A549 treated with AZD9567 at 1 μM for 4 hours (cell line): ENCODE measurements around the gene AQP2. TPM values are rescaled to one million over a fixed set of nuclear protein-coding genes. Genes with fewer than 3 reads are reported as not detected.

ENCODE experiments used
- total RNA-seq: library from RNA; stranded (reverse); fragments of 200-300 nt; extraction: Qiagen RNA extraction; gene quantifications from 5 replicates; pipeline ENCODE4 v1.2.3, GENCODE V29; 2022; ENCODE audit not compliant: insufficient read depth

The AQP2 gene, protein sequence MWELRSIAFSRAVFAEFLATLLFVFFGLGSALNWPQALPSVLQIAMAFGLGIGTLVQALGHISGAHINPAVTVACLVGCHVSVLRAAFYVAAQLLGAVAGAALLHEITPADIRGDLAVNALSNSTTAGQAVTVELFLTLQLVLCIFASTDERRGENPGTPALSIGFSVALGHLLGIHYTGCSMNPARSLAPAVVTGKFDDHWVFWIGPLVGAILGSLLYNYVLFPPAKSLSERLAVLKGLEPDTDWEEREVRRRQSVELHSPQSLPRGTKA
- total RNA-seq: not detected in 5 replicates

DNA sequence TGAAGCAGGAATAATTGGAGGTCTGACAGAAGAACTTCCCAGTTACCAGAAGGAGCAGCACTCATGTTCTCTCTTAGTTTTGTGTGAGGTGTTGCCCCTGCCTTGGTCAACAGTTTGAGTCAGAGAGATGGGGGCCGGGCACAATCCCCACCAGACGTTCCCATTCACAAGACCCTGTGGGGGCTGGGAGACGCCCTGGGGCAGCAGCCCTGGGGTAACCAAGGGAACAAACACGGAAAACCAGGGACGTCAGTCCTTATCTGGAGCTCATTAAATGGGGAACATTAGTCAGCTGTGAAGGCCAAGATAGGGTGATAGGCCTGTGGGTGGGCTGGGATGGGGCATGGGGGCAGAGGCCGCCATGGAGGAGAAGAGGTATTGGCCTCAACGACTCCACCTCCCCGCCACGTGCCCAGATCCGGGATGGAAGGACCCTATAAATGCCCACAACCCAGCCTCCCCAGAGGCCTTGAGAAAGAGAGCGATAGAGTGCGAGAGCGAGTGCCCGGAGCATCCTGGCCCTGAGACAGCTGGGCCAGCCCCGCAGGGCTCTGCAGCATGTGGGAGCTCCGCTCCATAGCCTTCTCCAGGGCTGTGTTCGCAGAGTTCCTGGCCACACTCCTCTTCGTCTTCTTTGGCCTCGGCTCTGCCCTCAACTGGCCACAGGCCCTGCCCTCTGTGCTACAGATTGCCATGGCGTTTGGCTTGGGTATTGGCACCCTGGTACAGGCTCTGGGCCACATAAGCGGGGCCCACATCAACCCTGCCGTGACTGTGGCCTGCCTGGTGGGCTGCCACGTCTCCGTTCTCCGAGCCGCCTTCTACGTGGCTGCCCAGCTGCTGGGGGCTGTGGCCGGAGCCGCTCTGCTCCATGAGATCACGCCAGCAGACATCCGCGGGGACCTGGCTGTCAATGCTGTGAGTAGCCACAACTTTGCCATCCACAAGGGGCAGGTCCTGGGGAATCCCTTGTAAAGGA is at the start of gene AQP2:
AQP2 (plus strand) TSS at position 465 of the 979 bp plus-strand sequence; CDS start at position 559, 94 bp downstream.

DNA sequence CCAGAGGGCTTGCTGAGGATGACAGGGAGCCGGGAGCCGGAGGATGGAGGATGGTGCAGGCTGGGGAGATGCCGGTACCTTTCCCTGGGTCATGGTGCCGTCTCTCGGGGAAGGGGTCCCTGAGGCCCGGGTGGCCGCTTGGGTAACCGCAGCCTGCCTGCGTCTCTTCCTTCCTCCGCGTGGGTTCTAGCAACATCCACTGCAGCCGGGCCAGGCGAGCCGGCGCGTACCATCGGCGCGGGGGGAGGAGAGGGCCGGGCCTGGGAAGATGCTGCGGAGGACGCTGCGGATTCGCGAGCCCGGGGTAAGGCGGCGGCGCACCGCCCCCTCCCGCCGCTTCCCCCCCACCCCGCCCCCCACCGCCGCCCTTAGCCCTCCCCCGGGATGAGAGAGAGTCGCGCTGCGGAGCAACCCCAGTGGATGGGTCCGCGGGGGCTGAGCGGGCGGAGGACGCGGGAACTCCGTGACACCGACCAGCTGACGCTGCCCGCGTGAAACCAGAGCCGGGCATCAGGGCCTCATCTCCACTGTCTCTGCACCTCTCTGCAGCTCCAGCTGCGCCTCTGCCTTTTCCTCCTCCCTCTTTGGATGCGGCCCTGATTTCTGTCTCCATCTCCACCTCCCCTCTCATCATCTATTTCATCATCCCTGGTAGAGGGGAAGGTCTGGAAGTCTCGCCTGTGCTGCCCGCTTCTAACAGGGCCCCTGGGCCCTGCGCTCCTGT is 46.7 kb upstream of the AQP2 start, which contains the start of gene FAIM2:
FAIM2 (minus strand) TSS at position 201 of the 724 bp plus-strand sequence; CDS start at position 93, 108 bp downstream.

DNA sequence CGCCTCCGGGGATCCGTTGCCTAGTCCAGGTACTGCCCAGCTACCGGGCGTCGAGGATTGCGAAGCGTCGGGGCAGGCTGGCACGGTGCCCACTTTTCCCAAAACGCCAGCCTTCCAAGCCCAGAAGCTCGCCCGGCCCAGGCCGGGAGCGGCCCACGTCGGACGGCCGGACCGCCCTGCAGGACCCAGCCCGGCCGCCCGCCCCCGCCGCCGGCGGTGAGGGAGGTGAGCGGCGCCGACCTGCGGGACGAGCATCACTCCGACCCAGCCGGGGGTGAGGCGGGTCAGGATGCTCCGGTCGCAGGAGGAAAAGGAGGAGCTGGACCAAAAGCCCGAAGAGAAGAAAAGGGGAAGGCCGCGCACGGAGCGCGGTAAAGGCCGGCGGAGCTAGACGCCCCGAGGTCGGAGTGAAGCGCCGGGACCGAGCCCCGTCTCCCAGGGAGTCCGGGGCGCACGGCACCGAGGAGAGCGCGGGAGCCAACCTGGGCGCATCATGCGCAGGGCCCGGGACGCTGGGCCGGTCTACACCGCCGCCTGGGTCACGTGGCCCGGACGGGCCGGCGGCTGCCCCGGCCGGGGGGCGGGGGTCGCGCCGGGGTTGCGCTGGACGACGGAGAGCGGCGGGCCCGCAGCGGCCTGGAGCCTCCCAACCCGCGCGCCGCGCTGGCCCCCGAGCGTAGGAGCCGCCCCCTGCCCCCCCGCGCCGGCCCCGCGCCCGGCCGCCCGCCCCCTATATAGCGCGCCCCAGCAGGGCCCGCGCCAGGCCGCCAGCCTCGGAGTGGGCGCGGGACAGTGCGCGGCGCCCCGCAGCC is 10.8 kb downstream of the AQP2 start, which contains the start of gene AQP5:
AQP5 (plus strand) TSS at position 762 of the 812 bp plus-strand sequence. CDS start 146 bp downstream, outside the sequence.

DNA sequence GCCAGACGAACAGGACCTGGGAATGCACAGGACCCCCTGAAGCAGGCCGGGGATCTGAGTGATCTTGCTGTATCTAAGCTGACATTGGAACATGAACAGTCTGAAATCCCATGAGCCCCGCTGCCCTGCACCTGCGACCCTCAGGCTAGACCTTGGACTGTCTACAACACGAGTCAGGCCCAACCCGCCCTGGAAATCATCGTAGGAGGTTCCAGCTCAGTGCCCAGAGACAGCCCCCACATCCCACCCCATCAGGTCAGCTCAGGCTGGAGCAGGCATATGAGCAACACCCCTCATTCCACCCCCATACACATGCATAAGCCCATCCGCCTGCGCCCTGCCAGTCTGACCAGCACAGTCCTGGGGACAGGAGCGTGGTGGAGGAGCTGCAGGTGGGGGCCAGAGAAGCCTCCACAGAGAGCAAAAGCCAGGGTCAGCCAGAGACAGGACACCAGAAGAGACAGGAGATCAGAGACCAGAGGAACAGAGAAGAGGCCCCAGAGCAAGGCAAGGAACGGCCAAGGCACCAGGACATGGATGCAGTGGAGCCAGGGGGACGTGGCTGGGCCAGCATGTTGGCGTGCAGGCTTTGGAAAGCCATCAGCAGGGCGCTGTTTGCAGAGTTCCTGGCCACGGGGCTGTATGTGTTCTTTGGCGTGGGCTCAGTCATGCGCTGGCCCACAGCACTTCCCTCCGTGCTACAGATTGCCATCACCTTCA is 22.3 kb downstream of the AQP2 start, which contains the start of gene AQP6:
AQP6 (plus strand) TSS at position 307 of the 720 bp plus-strand sequence; CDS start at position 534, 227 bp downstream.

Other genes with a start within 250 kb of the AQP2 start
- gene FMNL3, start 243.3 kb upstream of the AQP2 start, total RNA-seq: 1.5 to 2.2 TPM (median 1.8 TPM) in 5 replicates
- gene TMBIM6, start 209.2 kb upstream of the AQP2 start, total RNA-seq: 470 to 511 TPM (median 498 TPM) in 5 replicates
- 8.5 to 9.6 TPM (median 8.9 TPM) in 5 replicates for gene NCKAP5L, start 122.3 kb upstream of the AQP2 start, total RNA-seq
- 4.0 to 4.7 TPM (median 4.3 TPM) in 5 replicates for gene BCDIN3D, start 107.6 kb upstream of the AQP2 start, total RNA-seq
- 0.01 TPM in 1 of 5 replicates, not detected in the others for gene FAIM2, start 46.8 kb upstream of the AQP2 start, total RNA-seq
- gene AQP5, start 11.1 kb downstream of the AQP2 start, total RNA-seq: not detected in 5 replicates
- not detected in 5 replicates for gene AQP6, start 22.2 kb downstream of the AQP2 start, total RNA-seq
- gene RACGAP1, start 74.8 kb downstream of the AQP2 start, total RNA-seq: 71.3 to 85.1 TPM (median 77.8 TPM) in 5 replicates
- 3.5 to 5.9 TPM (median 5.7 TPM) in 5 replicates for gene ASIC1, start 106.9 kb downstream of the AQP2 start, total RNA-seq
- 65.4 to 79.9 TPM (median 72.0 TPM) in 5 replicates for gene SMARCD1, start 134.6 kb downstream of the AQP2 start, total RNA-seq
- gene GPD1, start 153.3 kb downstream of the AQP2 start, total RNA-seq: 0.18 to 3.3 TPM (median 0.28 TPM) in 5 replicates
- 50.1 to 78.1 TPM (median 71.8 TPM) in 5 replicates for gene COX14, start 161.5 kb downstream of the AQP2 start, total RNA-seq
- 25.7 to 30.0 TPM (median 27.0 TPM) in 5 replicates for gene CERS5, start 216.6 kb downstream of the AQP2 start, total RNA-seq